ENCODE results near the gene ELOVL7.

GRCh38 chr5:60821488-60822284, 22.4 kb downstream of the ELOVL7 start:
- TF ChIP-seq CTCF (IDR thresholded peaks at IDR 0.05) (no peak), POLR2A (IDR thresholded peaks at IDR 0.05) (no peak)
